ENCODE results near the gene TSPAN15.

DNA sequence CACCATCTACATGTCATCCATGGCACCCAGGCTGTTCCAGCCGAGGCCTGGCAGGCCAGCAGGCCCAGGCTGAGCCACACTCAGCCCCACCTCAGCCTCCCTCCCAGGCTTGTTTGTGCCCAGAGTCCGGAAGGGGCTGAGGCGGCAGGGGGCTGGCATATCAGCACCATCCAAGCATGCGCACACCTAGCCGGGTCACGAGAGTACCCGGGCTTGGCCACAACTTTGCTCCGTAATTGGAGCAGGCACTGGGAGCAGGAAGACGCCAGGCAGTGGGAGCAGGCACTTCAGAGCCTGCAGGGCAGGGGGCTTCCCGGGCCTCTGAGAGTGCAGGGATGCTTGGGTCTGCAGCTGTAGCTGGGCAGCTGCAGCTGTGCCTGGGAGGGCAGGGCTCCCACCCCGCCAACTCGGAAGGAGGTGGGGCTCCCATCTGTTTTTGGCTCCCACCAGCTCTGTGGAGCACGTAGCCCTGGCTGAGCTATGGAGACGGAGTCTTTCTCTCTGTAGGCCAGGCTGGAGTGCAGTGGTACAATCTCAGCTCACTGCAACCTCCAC is 15.2 kb upstream of the TSPAN15 start:
- TF ChIP-seq CTCF (IDR thresholded peaks at IDR 0.05) (no peak), POLR2A (IDR thresholded peaks at IDR 0.05) (no peak), POLR2AphosphoS5 (IDR thresholded peaks at IDR 0.05) (no peak)

Data from breast epithelium (tissue), 3 donors.